ENCODE results near the gene SMCO4. TPM values are rescaled to one million over a fixed set of nuclear protein-coding genes. Genes with fewer than 3 reads are reported as not detected.

The SMCO4 gene
- total and polyA plus RNA-seq, 2 donors (not counting 1 experiment from before 2014, with no cell fraction given), result 3.6 to 5.1 TPM

DNA sequence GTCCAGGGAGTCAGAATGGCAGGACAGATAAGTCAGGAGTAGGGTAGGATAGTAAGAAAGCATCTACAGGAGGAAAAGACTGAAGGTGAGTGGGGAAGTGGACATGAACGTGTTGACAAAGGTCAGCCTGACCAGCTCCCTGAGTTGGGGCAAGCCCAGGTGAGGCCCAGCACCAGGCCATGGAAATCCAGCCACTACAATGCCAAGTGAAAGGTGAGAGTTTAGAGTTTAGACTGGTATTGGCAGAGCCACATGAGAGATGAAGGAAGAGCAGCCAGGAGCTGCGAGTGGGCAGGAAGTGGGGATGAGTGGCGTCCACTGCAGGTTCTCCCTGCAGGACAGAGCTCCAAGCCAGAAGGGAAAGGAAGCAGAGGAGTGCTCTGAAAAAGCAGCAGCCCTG, 16.5 kb upstream of the SMCO4 start:
- Mint-ChIP-seq H3K4me3 (no peak overlapping the region), H3K4me1 (no peaks in the 10 kb centered on the region), H3K27me3 (peaks cover 32% of the 10 kb centered on the region), H3K9me3 (ENCODE audit: insufficient read depth) (no peaks in the 10 kb centered on the region), H3K27ac (no peak overlapping the region)
- DNase-seq (no peak), ATAC-seq (ENCODE audit: low read depth) (no peak)
- TF ChIP-seq, protein P1, sequence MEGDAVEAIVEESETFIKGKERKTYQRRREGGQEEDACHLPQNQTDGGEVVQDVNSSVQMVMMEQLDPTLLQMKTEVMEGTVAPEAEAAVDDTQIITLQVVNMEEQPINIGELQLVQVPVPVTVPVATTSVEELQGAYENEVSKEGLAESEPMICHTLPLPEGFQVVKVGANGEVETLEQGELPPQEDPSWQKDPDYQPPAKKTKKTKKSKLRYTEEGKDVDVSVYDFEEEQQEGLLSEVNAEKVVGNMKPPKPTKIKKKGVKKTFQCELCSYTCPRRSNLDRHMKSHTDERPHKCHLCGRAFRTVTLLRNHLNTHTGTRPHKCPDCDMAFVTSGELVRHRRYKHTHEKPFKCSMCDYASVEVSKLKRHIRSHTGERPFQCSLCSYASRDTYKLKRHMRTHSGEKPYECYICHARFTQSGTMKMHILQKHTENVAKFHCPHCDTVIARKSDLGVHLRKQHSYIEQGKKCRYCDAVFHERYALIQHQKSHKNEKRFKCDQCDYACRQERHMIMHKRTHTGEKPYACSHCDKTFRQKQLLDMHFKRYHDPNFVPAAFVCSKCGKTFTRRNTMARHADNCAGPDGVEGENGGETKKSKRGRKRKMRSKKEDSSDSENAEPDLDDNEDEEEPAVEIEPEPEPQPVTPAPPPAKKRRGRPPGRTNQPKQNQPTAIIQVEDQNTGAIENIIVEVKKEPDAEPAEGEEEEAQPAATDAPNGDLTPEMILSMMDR (IDR thresholded peaks at IDR 0.05), result no peak
- POLR2A ChIA-PET, result no interaction called here
- H4K20me1 ChIP-seq (ENCODE audit: control insufficient read depth, insufficient read depth, low read length, poor library complexity, severe bottlenecking), result no peaks in the 10 kb centered on the region
- H3K4me2 ChIP-seq (replicated peaks; ENCODE audit: low read depth, low read length, poor library complexity, severe bottlenecking), result no peak overlapping the region
- no peaks in the 10 kb centered on the region for H3K36me3 ChIP-seq (replicated peaks in 1 of 2; ENCODE audit: control extremely low read depth in 1 of 2, control insufficient read depth in 1 of 2, extremely low read depth in 1 of 2, insufficient read depth in 2 of 2, low read length in 1 of 2)
- CTCF ChIA-PET, result no interaction called here
- H3K79me2 ChIP-seq (ENCODE audit: control insufficient read depth, insufficient read depth, low read length), result no peaks in the 10 kb centered on the region
- H3K9me3 ChIP-seq (ENCODE audit: control extremely low read depth in 1 of 3, control insufficient read depth in 2 of 3, insufficient read depth in 1 of 3, low read length in 2 of 3), result no peaks in the 10 kb centered on the region
- no peak overlapping the region for H2AFZ ChIP-seq (ENCODE audit: insufficient read depth, low read depth, low read length, poor library complexity, severe bottlenecking)
- H3K27ac ChIP-seq (ENCODE audit: low read length in 2 of 2), result no peak overlapping the region
- peaks cover 0 to 4% (median 0%) of the 10 kb centered on the region in 4 experiments for H3K27me3 ChIP-seq (replicated peaks in 1 of 4; ENCODE audit: control extremely low read depth in 1 of 4, control insufficient read depth in 3 of 4, insufficient read depth in 4 of 4, low read length in 3 of 4)
- H3K4me3 ChIP-seq (ENCODE audit: control extremely low read depth in 1 of 5, extremely low read depth in 1 of 5, insufficient read depth in 1 of 5, low read depth in 2 of 5, low read length in 4 of 5), result no peak overlapping the region
- WGBS (ENCODE audit: insufficient coverage), result 90% methylated on average over 3 of the region's 3 CpGs
- intact Hi-C loops (cut with micrococcal nuclease), result no loop called here
- H3K9ac ChIP-seq (ENCODE audit: low read length), result no peak overlapping the region
- H3K4me1 ChIP-seq (ENCODE audit: control insufficient read depth in 2 of 2, insufficient read depth in 2 of 2, low read length in 2 of 2), result no peaks in the 10 kb centered on the region

DNA sequence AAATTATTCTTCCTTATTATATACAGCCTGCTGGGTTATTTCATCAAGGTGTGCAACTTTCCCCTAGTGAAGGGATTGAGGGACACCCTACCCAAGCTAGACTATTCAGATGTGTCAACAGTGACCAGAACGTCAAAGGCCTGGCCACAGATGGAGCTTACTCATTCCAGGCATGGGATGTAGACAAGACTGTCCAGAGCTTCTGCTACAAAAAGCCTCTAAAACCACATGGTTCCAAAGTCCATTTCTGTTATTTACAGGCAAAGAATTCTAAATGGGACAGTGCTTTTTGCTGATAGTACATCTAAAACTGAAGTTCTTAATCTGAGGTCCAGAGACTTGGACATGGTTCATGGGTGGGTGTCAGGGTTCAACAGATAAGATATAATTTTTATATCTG, 9.7 kb upstream of the SMCO4 start:
- Histone ChIP-seq H3K79me2 (ENCODE audit: control insufficient read depth, insufficient read depth, low read length) (no peaks in the 10 kb centered on the region), H3K27me3 (replicated peaks in 1 of 4; ENCODE audit: control extremely low read depth in 1 of 4, control insufficient read depth in 3 of 4, insufficient read depth in 4 of 4, low read length in 3 of 4) (peaks cover 0 to 6% (median 1%) of the 10 kb centered on the region in 4 experiments), H3K9me3 (ENCODE audit: control extremely low read depth in 1 of 3, control insufficient read depth in 2 of 3, insufficient read depth in 1 of 3, low read length in 2 of 3) (no peaks in the 10 kb centered on the region), H3K4me1 (ENCODE audit: control insufficient read depth in 2 of 2, insufficient read depth in 2 of 2, low read length in 2 of 2) (no peaks in the 10 kb centered on the region), H3K4me2 (replicated peaks; ENCODE audit: low read depth, low read length, poor library complexity, severe bottlenecking) (no peak overlapping the region), H4K20me1 (ENCODE audit: control insufficient read depth, insufficient read depth, low read length, poor library complexity, severe bottlenecking) (no peaks in the 10 kb centered on the region), H3K4me3 (ENCODE audit: control extremely low read depth in 1 of 5, extremely low read depth in 1 of 5, insufficient read depth in 1 of 5, low read depth in 2 of 5, low read length in 4 of 5) (no peak overlapping the region), H3K27ac (ENCODE audit: low read length in 2 of 2) (no peak overlapping the region), H2AFZ (ENCODE audit: insufficient read depth, low read depth, low read length, poor library complexity, severe bottlenecking) (no peak overlapping the region), H3K9ac (ENCODE audit: low read length) (no peak overlapping the region), H3K36me3 (replicated peaks in 1 of 2; ENCODE audit: control extremely low read depth in 1 of 2, control insufficient read depth in 1 of 2, extremely low read depth in 1 of 2, insufficient read depth in 2 of 2, low read length in 1 of 2) (no peaks in the 10 kb centered on the region)
- ChIA-PET POLR2A (no interaction called here), CTCF (no interaction called here)
- peaks cover 44% of the 10 kb centered on the region for H3K27me3 Mint-ChIP-seq
- no peak for TF ChIP-seq EZH2 (IDR thresholded peaks at IDR 0.05; ENCODE audit: borderline replicate concordance, insufficient read depth, low read depth, low read length, poor library complexity, severe bottlenecking)
- TF ChIP-seq, protein P1 (IDR thresholded peaks at IDR 0.05), result no peak
- WGBS (ENCODE audit: insufficient coverage), result no CpG with 5 or more reads among the region's 1 CpG
- no peaks in the 10 kb centered on the region for H3K9me3 Mint-ChIP-seq (ENCODE audit: insufficient read depth)
- DNase-seq (no peak), ATAC-seq (ENCODE audit: low read depth) (no peak)
- no peak overlapping the region for H3K4me3 Mint-ChIP-seq
- intact Hi-C loops (cut with micrococcal nuclease), result no loop called here
- H3K4me1 Mint-ChIP-seq, result no peaks in the 10 kb centered on the region
- H3K27ac Mint-ChIP-seq, result no peak overlapping the region
